SJSA1 (cell line): Measurements from ENCODE around the gene TCF12. TPM values are rescaled to one million over a fixed set of nuclear protein-coding genes. Genes with fewer than 3 reads are reported as not detected.

Experiments
- DNase-seq, 2 experiments: peaks; one replicate each; pipeline ENCODE4 v3.0.0-alpha.2; 2015 to 2020; ENCODE audit warnings: low spot score in 2 of 2, low read depth in 1 of 2
- H3K27ac ChIP-seq: fragments of 250-450 bp; sonication (Bioruptor Pico); 2 replicates; pipeline ENCODE4 v1.5.1; 2020; ENCODE audit warnings: mild to moderate bottlenecking, moderate library complexity
- H3K27me3 ChIP-seq: fragments of 250-450 bp; sonication (Bioruptor Pico); replicated peaks from 2 replicates; pipeline ENCODE4 v1.5.1; 2020; ENCODE audit warnings: mild to moderate bottlenecking, moderate library complexity
- H3K36me3 ChIP-seq: fragments of 250-450 bp; sonication (Bioruptor Pico); 2 replicates; pipeline ENCODE4 v1.5.1; 2020; ENCODE audit warnings: mild to moderate bottlenecking
- H3K4me1 ChIP-seq: fragments of 250-450 bp; sonication (Bioruptor Pico); replicated peaks from 2 replicates; pipeline ENCODE4 v1.6.1; 2021; ENCODE audit warnings: mild to moderate bottlenecking
- H3K4me3 ChIP-seq: fragments of 250-450 bp; sonication (Bioruptor Pico); 2 replicates; pipeline ENCODE4 v1.5.1; 2020; ENCODE audit warnings: mild to moderate bottlenecking
- H3K9me3 ChIP-seq: fragments of 250-450 bp; sonication (Bioruptor Pico); replicated peaks from 2 replicates; pipeline ENCODE4 v1.5.1; 2020; ENCODE audit warnings: mild to moderate bottlenecking
- total RNA-seq: library from RNA; depleted of rRNA; stranded (reverse); fragments of >200 nt; shearing (Covaris generic); gene quantifications from 2 replicates; pipeline ENCODE4 v1.2.3, GENCODE V29; 2014

The TCF12 gene
- total RNA-seq, 1 experiment from 2014 or later: 69.5 TPM

- H3K27ac ChIP-seq: no peak overlapping the region; the same call in 1 of the 2 replicates
- no peaks in the 10 kb centered on the region for H3K27me3 ChIP-seq
- no peak overlapping the region for H3K4me3 ChIP-seq
- DNase-seq: no peak
- peaks cover 16% of the 10 kb centered on the region for H3K4me1 ChIP-seq
- peaks cover 33% of the 10 kb centered on the region for H3K36me3 ChIP-seq
- H3K9me3 ChIP-seq: peaks cover 3% of the 10 kb centered on the region; the same call in 1 of the 2 replicates
These were observed 334.6 kb downstream of the TCF12 start for GRCh38 chr15:57253082-57253481.

DNA sequence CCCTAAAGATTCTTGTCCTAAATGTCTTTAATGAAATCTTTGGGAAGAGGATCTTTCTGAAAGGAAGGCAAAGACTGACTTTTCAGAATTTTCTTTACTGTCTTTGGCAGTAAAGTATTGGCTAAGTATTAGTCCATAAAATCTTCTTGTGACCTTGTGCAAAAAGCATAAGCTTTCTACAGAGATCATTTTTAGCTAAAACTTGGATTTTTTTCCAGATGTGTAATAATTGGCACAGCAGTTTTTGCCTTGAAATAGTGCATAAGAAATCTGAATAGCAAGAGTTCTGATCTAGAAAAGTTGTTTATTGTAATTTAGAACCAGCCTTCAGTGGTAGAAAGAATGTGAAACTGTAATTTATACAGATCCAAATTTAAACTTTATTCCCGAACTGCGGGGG, 335.1 kb downstream of the TCF12 start:
- H3K27me3 ChIP-seq: no peaks in the 10 kb centered on the region
- H3K4me1 ChIP-seq: peaks cover 16% of the 10 kb centered on the region
- no peak overlapping the region for H3K4me3 ChIP-seq
- no peak for DNase-seq
- H3K27ac ChIP-seq: no peak overlapping the region
- peaks cover 30% of the 10 kb centered on the region for H3K36me3 ChIP-seq
- H3K9me3 ChIP-seq: peaks cover 3% of the 10 kb centered on the region; the same call in 1 of the 2 replicates

- Histone ChIP-seq H3K4me1 (peaks cover 16% of the 10 kb centered on the region), H3K36me3 (peaks cover 21% of the 10 kb centered on the region), H3K9me3 (peaks cover 3% of the 10 kb centered on the region; the same call in 1 of the 2 replicates), H3K27me3 (no peaks in the 10 kb centered on the region), H3K27ac (no peak overlapping the region), H3K4me3 (no peak overlapping the region)
- DNase-seq: no peak
These were observed 337.4 kb downstream of the TCF12 start for GRCh38 chr15:57255751-57256341.

DNA sequence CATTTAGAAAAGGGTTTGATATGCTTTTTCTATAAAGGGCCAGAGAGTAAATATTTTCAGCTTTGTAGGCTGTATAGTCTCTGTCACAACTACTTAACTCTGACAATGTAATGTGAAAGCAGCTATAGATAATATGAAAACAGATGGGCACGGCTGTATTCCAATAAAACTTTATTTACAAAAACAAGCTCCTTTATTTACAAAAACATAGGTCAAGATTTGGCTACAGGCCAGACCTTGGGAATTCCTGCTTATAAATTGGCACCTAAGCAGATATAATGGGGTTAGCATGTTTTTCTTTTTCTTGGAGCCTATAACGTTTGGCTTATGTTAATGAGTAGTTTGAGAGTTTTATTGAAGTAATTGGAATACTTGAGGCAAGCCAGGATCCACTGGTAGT, 338.5 kb downstream of the TCF12 start:
- Histone ChIP-seq H3K36me3 (peaks cover 16% of the 10 kb centered on the region), H3K27me3 (no peaks in the 10 kb centered on the region), H3K27ac (no peak overlapping the region), H3K9me3 (no peaks in the 10 kb centered on the region), H3K4me1 (peaks cover 7% of the 10 kb centered on the region), H3K4me3 (no peak overlapping the region)
- DNase-seq: no peak

GRCh38 chr15:57259568-57260040, 341.2 kb downstream of the TCF12 start:
- Histone ChIP-seq H3K36me3 (peaks cover 25% of the 10 kb centered on the region), H3K4me1 (no peaks in the 10 kb centered on the region; the same call in 1 of the 2 replicates), H3K9me3 (no peaks in the 10 kb centered on the region), H3K27me3 (no peaks in the 10 kb centered on the region), H3K27ac (no peak overlapping the region), H3K4me3 (no peak overlapping the region)
- DNase-seq: no peak

DNA sequence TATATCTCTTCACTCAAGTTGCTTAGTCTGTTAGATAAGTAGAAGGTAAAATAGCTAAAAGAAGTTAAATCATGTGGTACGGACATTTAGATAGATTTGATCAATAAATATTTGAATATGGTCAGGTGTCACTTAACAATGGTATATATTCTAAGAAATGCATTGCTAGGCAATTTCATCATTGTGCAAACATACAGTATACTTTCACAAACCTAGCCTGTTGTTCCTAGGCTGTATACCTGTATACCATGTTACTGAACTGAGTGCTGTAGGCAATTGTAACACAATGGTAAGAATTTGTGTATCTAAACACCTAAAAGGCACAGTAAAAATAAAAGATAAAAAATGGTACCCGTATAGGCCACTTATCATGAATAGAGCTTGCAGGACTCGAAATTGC, 345.1 kb downstream of the TCF12 start:
- Histone ChIP-seq H3K4me3 (no peak overlapping the region), H3K27me3 (no peaks in the 10 kb centered on the region), H3K27ac (no peak overlapping the region), H3K36me3 (peaks cover 34% of the 10 kb centered on the region), H3K4me1 (no peaks in the 10 kb centered on the region), H3K9me3 (no peaks in the 10 kb centered on the region)
- no peak for DNase-seq

DNA sequence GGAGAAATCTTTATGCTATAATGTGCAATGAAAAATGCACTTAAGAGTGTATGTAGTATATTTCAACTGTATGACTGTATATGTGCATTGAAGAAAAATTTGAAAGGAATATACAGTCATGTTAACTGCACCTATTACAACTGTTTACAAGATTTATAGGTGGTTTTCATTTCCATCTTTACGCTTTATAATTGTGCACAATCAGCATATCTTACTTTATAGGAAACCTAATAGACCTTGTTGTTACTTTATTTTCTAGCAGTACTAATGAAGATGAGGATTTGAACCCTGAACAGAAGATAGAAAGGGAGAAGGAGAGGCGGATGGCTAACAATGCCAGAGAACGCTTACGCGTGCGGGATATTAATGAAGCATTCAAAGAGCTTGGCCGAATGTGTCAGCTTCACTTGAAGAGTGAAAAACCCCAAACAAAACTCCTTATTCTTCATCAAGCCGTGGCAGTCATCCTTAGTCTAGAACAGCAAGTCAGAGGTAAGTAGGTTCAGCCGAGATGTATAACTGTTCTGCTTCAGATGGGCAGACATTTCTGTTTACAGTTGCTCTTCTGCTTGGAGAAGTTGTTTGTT, 354.4 kb downstream of the TCF12 start:
- no peak for DNase-seq
- H3K4me1 ChIP-seq: no peaks in the 10 kb centered on the region
- no peak overlapping the region for H3K27ac ChIP-seq
- peaks cover 40% of the 10 kb centered on the region for H3K36me3 ChIP-seq
- no peak overlapping the region for H3K4me3 ChIP-seq
- H3K9me3 ChIP-seq: no peaks in the 10 kb centered on the region
- H3K27me3 ChIP-seq: no peaks in the 10 kb centered on the region

DNA sequence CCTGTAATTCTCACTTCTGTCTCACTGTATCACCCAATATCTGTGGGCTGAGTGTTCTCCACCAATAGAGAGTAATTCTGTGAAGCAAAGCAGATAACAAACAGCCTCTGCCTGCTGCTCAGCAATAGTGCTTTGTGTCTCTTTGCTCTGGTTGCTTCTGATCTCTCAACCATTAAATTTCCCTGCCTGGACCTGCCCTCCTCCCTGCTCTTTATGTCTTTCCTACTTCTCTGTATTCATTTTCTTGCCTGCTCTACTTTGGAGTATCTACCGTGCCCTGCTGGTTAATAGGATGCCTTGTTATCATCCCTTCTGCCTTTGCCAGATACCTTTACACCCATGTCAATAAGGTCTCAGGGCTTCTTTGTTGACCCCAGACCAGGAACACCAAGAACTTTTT, 355.0 kb downstream of the TCF12 start:
- Histone ChIP-seq H3K27me3 (no peaks in the 10 kb centered on the region), H3K4me3 (no peak overlapping the region), H3K36me3 (peaks cover 37% of the 10 kb centered on the region), H3K4me1 (no peaks in the 10 kb centered on the region), H3K9me3 (no peaks in the 10 kb centered on the region), H3K27ac (no peak overlapping the region)
- no peak for DNase-seq

DNA sequence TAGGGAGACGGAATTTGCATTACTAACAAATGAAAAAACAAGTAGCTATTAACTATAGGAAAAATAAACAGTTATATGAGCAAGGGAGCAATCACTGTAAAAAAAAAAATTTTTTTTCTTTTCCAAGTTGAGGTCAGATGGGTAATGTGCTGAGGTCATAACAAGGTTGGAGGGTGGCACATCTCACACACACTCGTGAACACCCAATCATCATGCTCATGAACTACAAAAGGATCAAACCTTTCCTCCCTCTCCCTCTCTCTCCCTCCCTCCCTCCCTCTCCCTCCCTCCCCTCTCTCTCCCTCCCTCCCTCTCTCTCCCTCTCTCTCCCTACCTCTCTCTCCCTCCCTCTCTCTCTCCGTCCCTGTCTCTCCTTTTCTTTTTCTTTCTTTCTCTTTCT, 360.0 kb downstream of the TCF12 start:
- no peak for DNase-seq
- H3K4me3 ChIP-seq: no peak overlapping the region
- no peaks in the 10 kb centered on the region for H3K4me1 ChIP-seq
- no peak overlapping the region for H3K27ac ChIP-seq
- H3K36me3 ChIP-seq: peaks cover 54% of the 10 kb centered on the region
- H3K9me3 ChIP-seq: no peaks in the 10 kb centered on the region
- no peaks in the 10 kb centered on the region for H3K27me3 ChIP-seq

DNA sequence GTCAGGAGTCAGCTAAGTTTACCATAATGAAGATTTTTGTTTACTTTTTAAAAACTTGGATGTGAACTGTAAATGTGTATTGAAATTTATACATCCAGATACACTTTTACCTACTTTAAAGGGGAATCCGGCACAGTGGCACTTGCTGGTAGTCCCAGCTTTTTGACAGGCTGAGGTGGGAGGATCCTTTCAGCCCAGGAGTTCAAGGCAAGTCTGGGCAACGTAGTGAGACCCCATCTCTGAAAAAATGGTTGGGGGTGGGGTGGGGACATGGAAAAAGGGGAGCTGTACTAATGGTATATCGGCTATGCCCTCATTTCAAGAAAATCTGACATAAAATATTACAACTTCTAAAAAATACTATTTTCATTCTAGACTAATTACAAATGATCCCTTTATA, 362.0 kb downstream of the TCF12 start:
- Histone ChIP-seq H3K27me3 (no peaks in the 10 kb centered on the region), H3K4me1 (no peaks in the 10 kb centered on the region), H3K27ac (no peak overlapping the region), H3K36me3 (peaks cover 43% of the 10 kb centered on the region), H3K9me3 (no peaks in the 10 kb centered on the region), H3K4me3 (no peak overlapping the region)
- DNase-seq: no peak

- Histone ChIP-seq H3K27ac (no peak overlapping the region), H3K4me1 (no peaks in the 10 kb centered on the region), H3K36me3 (peaks cover 41% of the 10 kb centered on the region), H3K4me3 (no peak overlapping the region), H3K27me3 (no peaks in the 10 kb centered on the region), H3K9me3 (no peaks in the 10 kb centered on the region)
- DNase-seq: no peak
These were observed 362.9 kb downstream of the TCF12 start for GRCh38 chr15:57281321-57281720.

DNA sequence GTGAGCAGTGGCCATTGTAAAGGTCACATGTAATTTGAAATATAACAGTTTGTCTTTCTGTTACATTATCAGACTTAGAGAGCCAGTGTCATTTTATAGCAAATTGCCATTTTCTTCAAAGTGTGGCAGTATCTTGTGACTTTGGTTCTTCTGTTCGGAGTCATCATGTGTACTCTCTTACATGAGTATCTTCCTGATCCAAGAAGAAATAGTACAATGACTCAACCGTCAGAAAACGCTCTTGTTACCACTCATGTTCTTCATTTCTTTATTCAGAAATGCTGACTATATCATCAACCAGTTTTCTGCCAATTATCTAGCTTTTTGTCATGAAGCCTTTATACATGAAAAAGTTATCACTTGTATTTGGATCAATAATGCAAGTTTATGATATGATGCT, 364.2 kb downstream of the TCF12 start:
- no peak overlapping the region for H3K4me3 ChIP-seq
- H3K9me3 ChIP-seq: no peaks in the 10 kb centered on the region
- no peak for DNase-seq
- H3K36me3 ChIP-seq: peaks cover 51% of the 10 kb centered on the region
- no peak overlapping the region for H3K27ac ChIP-seq
- H3K4me1 ChIP-seq: no peaks in the 10 kb centered on the region
- no peaks in the 10 kb centered on the region for H3K27me3 ChIP-seq

- no peak for DNase-seq
- H3K27me3 ChIP-seq: no peaks in the 10 kb centered on the region
- peaks cover 52% of the 10 kb centered on the region for H3K36me3 ChIP-seq
- H3K4me1 ChIP-seq: no peaks in the 10 kb centered on the region
- H3K9me3 ChIP-seq: no peaks in the 10 kb centered on the region
- H3K4me3 ChIP-seq: no peak overlapping the region
- H3K27ac ChIP-seq: no peak overlapping the region
These were observed 365.5 kb downstream of the TCF12 start for GRCh38 chr15:57283774-57284503.

- Histone ChIP-seq H3K4me3 (no peak overlapping the region), H3K4me1 (no peaks in the 10 kb centered on the region), H3K27me3 (no peaks in the 10 kb centered on the region), H3K9me3 (no peaks in the 10 kb centered on the region), H3K36me3 (peaks cover 49% of the 10 kb centered on the region), H3K27ac (no peak overlapping the region)
- no peak for DNase-seq
These were observed 366.1 kb downstream of the TCF12 start for GRCh38 chr15:57284535-57284934.
